Fibroblast of skin of right quadriceps (primary cell): Measurements from ENCODE around the gene NAALADL2.
"Not testable (repeated sequence)": the region's sequence is repeated elsewhere in the genome, so short reads cannot be mapped to it uniquely, and the experiment has no call there.

Source experiments
- DNase-seq: peaks from one replicate; pipeline ENCODE4 v3.0.0-alpha.2; 2013

Gene NAALADL2

DNA sequence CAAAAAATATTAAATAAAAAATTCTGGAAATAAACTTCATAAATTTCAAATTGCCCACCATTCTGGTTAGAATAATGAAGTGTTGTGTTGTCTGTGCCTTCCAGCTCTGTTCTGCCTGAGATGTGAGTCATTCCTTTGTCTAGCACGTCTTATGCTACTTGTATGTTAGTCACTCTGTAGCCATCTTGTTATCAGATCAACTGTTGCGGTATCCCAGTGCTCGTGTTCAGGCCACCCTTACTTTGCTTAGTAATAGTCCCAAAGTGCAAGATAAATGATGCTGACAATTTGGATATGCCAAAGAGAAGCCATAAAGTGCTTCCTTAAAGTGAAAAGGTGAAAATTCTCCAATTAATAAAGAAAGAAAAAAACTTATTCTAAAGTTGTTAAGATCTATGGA lies 527.5 kb downstream of the NAALADL2 start:
- DNase-seq, result peak; percentile 85

DNA sequence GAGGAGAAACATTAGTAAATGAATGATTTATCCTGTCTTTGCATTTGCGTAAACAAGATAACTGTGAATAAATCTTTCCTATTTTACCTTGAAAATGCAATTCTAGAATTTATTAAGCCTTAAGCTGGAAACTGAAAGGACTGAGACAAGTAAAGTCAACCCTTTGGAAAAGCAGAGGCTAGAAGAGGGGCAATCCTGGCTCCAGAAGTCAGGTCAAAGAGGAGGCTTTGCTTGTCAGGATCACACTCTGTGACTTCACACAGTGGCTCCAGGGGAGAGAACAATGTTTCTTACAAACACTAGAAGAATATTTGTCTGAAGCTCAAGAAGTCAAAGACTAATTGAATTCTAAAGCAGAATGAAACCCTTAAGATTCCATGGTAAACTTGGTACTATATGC lies 530.4 kb downstream of the NAALADL2 start:
- no peak for DNase-seq

DNA sequence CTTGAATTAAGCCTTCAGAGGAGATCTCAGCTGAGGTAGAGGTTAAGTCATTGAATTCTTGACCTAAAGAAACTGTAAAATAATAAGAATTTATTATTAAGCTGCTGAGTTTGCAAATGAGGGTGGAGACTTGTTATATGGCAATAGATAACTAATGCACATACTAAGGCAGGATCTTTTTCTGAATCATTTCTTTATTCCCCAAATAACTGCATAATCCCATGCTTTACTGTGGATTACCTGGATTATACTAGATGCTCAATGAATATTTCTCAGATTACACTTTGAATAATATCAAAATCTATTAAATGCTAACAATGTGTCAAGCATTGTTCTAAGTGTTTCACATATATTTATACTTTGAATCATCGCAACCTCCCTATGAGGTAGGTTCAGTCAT lies 532.5 kb downstream of the NAALADL2 start:
- DNase-seq, result no peak

DNA sequence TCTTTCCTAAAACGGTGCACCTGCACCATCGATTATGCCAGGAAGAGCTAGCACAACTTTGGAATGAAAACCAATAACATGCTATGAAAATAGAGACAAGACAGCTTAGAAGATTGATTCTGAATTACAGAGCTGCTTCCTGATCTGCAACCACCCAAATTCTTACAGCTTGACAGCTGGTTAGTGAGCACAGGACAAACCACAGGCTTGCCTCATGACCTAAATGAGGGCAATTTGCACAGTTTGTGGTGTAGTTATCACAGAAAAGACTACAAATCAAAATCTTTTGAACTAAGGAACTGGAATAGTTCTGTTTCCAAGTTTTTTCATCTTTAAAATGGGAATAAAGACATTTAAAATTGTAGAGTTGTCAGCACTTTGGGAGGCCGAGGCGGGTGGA lies 533.5 kb downstream of the NAALADL2 start:
- DNase-seq, result peak; percentile 65

DNA sequence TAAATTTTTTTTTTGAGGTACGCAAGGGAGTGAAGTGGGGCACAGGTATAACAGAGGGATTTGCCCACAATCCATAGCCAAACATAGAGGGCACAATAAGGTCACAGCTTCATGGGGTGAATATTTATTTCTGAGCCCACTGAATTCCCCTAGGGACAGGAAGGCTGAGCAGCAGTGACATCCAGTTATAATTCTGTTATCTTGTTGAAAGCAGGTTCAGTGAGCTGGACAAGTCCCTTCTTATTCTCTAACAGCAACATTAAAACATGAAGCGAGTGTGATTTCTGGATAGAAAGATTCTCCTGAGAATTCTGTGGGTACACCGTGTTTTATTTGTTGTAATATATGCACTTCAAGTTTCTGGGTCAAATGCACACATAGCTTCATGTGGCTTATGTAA lies 538.2 kb downstream of the NAALADL2 start:
- DNase-seq, result no peak

DNA sequence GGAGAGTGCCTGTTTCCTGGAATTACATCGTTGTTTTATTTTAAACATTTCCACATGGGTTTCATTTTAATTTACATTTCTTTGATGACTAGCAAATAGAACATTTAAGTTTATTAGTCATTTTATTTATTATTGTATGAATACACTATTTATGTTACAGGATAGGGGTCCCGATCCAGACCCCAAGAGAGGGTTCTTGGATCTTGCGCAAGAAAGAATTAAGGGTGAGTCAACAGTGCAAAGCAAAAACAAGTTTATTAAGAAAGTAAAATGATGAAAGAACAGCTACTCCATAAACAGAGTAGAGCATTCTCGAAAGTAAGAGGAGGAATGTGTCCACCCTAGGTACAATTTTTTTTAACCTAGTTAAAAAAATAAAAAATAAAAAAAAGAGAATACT lies 539.5 kb downstream of the NAALADL2 start:
- peak; percentile 81 for DNase-seq

DNA sequence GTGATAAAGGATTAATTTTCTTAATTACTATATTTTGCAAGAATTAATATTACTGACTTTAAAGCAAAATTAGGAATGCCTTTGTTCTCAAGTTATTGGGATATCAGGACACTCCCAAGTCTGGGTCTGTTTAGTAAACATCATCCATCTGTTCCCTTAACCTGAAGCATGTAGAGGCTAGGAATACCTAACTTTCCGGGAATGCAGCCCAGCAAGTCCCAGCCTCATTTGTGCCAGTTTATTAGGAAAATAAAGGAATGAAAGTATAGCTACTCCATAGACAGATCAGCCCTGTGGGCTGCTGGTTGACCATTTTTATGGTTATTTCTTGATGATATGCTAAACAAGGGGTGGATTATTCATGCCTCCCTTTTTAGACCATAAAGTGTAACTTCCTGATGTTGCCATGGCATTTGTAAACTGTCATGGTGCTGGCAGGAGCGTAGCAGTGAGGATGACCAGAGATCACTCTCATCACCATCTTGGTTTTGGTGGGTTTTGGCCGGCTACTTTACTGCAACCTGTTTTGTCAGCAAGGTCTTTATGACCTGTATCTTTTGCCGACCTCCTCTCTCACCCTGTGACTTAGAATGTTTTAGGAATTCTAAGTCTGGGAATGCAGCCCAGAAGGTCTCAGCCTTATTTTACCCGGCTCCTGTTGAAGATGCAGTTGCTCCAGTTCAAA lies 540.2 kb downstream of the NAALADL2 start:
- peak; percentile 14 for DNase-seq

DNA sequence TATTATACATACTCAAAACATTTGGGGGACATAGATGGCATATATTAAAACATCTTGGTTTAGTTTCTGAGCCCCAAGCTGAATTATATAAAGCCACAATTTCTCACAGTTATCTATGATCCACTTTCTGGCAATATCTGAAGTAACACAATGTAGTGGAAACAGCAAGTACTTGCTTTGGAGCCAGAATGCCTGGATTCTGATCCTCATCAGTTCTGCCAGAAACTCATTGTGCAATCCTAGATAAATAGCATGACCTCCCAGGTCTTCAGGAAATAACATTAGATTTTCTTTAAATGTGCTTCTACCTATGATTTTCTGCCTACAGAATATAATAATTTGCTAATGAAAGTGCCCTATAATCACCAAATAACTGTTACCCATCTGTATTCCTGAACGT lies 544.9 kb downstream of the NAALADL2 start:
- peak; percentile 43 for DNase-seq

DNA sequence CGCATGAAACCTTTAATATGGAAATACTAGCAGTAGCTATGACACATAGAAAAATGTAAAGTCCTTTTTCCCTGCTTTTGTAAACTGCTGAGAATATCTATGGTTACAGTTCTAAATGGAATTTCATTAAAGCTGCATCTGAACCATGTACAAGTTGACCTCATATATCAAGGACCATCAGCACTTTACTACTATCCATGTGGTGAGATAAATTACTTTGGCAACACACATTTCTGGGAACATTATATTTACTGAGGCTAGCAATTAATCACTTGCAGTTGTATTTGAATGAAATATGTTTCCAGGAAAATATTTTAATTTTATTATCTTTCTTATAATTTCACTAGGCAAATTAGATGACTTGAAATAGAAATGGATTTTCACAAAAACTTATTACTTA lies 545.5 kb downstream of the NAALADL2 start:
- peak; percentile 81 for DNase-seq

DNA sequence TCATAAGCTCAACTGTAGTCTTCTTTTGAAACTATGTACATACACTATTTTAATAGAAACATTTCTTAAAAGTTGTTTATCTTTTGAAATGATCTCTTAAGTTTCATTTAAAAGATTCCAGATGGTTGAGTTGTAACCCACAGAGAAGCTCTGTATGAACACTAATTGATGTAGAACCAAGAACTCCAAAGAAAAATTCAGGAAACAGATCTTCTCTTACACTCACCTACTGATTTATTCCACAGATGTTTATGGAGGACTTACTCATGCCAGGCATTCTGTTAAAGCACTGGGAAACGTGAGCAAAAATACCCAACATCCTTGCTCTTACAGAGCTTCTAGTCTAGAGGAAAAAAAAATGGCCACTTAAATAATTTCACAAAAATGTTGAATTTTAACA lies 551.1 kb downstream of the NAALADL2 start:
- peak; percentile 83 for DNase-seq

DNA sequence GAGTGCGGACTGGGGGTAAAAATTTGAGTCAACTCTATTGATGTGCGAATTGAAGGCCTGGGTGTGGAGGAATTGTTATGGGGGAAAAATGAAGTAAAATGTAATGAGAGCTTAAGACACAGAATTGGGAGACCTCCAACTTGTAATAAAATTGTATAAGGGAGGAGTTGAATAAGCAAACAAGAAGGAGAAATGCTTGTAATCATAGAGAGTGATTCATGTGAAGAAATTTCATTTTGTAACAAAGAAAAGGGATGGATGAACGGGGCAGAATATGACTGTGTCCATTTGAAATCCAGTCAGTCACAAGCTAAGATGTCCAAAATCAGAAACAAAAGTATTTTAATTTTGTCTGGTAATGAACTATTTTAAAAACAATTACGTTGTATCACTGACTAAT lies 552.3 kb downstream of the NAALADL2 start:
- DNase-seq, result peak; percentile 54

DNA sequence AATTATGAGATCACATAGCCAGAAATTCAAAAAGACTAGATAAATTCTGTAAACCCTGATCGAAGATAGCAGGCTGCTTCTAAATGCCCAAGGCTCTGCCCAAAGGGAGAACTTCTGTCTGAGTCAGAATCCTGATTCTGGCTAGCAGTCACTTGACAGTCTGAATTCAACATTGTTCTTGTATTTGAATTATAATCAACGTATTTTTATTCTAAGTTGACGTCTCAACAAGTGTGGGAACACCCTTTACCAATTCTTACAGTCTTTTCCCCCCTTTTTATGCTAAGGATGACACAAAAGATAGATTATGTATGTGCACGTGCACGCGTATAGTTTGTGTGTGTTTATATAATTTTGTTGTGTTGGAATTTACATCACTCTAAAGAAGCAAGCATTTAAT lies 552.8 kb downstream of the NAALADL2 start:
- DNase-seq, result no peak

DNA sequence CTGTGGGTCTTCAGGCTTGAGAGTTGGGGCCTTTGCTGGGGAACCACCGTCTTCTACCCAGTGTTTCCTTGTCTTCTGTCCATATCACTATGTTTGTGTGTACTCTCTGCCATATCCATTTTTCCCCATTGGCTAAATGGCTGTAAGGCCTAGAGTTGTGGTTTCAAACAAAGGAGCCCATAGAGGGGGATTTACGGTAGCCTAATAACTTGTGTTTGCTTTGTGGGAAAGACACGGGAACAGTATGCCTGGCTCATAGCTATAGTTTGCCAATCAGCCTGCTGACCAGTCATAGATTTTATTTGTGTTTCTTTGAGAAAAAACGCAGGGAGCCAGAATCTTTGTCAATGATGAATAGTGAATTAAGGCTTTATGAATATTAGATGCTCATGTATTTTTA lies 554.8 kb downstream of the NAALADL2 start:
- DNase-seq, result no peak

DNA sequence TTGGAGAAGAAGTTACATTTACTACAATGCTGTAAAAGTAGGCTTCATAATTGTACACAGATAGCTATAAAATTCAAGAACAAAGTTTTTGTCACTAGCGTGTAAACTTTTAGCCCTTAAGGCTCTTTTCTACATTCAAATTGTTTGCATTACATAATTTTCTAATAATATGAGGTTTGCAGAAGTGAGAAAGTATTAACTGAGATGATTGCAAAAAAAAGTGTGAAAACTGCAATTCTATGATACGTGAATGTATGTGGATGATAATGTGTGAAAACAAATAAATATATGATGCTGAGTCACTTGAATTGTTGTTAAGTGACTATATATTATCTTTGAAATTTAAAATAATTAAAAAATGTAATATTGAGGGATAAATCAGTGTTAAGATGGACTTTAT lies 557.5 kb downstream of the NAALADL2 start:
- DNase-seq, result no peak

DNA sequence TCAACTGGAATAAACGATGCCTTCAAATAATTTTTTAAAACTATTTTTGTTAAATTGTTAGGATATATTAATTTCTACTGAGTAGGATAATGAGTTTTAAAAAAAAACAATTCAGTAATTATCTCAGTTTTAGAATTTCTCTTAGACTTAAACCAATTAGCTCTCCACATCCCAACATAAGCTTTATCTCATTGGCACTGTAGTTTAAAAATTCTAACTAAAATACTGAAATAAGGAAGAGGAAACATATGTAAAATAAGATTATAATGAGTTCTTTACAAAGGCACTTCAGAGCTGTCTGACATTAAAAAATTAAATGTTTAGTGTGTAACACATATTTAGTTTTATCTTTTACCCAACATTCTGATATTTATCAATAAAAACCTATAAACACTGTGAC lies 558.3 kb downstream of the NAALADL2 start:
- DNase-seq, result no peak

DNA sequence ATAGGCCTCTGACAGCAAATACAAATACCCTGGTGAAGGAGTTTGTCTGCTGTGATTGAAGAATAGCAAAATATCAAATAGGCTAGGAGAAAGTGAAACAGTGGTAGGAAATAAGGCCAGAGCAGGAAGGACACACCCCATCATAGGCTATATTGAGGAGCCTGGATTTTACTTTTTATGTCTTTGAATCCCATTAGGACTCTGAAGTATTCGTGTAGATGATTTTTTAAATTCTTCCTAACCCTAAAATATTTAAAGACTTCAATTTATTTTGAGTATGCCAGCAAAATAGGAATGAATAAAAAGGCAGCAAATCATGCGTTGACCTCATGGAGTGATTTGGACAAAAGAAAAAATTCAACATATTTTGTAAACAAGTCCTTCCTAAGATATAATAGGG lies 562.8 kb downstream of the NAALADL2 start:
- peak; percentile 46 for DNase-seq

DNA sequence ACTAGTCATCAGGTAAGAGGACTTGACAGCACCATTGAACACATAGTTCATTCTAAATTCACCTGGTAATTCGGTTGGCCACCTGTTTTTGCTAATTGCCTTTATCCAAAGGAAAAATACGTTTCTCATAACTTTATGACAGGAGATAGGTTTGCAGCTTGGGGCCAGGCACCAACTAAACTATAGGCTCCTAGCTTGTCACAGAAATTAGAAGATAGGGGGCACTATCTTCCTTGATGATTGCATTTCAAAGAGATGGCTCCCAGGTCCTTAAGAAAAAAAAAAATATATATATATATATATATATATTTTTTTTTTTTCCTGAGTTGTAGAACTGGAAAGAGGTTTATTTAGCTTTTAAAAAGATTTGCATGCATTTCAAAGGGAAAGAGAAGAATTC lies 563.6 kb downstream of the NAALADL2 start:
- no peak for DNase-seq

DNA sequence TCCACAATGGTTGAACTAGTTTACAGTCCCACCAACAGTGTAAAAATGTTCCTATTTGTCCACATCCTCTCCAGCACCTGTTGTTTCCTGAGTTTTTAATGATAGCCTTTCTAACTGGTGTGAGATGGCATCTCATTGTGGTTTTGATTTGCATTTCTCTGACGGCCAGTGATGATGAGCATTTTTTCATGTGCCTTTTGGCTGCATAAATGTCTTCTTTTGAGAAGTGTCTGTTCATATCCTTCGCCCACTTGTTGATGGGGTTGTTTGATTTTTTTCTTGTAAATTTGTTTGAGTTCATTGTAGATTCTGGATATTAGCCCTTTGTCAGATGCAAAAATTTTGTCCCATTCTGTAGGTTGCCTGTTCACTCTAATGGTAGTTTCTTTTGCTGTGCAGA lies 564.7 kb downstream of the NAALADL2 start:
- DNase-seq, result not testable (repeated sequence)

DNA sequence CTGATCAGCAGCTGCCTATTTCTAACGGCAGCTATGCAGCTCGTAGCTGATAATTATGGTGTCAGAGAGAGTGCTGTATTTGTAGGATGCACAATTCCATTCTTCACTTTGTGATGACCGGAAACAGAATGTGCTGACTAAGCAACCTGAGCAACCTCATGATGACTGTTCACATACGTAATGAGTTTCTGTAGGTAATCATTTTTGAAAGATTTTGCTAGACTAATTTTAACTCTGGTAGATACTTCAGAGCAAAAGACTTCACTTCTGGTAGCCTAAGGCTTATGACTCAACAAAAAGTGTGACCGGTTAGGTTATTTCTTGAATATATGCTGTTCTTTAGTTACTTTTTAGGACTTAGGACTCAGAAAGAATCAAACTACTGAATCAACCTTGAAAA lies 567.7 kb downstream of the NAALADL2 start:
- DNase-seq, result no peak

DNA sequence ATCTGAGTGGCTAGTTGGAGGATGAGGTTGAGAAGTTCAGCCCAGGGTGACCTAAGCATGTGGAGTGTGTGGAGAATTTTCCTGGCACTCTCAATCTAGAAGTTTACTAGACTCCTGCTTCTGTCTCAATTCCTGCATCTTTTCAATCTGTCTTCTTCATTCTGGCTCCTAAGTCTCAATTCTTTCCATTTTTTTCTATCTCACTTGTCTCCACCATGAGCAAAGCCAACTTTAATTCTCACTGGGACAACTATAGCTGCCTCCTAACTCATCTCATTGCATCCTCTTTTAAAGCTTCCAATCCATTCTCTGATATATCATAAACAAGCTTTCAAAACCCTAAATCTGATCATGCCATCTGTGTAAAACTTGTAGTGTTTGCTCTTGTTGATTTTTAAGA lies 569.3 kb downstream of the NAALADL2 start:
- DNase-seq, result no peak

DNA sequence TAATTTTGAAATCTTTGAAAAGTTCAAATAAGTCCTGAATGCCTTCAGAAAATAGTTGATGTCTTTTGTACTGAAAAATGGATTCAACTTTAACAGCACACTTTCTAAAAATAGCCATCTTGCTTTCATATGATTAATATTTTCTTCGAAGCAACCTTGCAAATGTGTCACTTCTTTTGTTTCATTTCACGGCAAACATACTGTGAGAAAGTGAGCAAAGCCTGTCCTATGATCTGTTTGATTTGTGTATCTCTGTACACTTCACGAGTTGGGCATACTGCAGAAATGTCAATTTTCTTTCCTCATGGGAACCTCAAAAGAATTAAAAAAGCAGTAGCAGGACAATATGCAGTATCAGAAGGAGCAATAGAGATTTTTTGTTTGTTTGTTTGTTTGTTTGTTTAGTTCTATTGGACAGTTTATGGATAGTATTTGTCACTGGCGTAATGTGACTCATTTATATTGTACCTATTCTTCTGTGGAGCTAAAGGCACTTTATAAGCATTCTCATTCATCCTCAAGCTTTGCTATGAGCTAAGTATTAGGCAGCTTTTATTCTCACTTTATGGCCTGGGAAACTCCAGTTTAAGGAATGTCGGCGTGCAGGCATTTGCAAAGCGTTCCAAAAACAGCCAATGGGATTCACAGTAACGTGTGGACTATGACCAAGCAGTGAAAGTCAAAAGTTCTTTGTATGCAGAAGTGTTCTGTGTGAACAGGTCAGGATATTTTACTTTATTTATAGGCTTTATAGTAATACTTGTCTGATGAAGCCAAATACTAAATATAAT lies 572.0 kb downstream of the NAALADL2 start:
- peak; percentile 51 for DNase-seq

DNA sequence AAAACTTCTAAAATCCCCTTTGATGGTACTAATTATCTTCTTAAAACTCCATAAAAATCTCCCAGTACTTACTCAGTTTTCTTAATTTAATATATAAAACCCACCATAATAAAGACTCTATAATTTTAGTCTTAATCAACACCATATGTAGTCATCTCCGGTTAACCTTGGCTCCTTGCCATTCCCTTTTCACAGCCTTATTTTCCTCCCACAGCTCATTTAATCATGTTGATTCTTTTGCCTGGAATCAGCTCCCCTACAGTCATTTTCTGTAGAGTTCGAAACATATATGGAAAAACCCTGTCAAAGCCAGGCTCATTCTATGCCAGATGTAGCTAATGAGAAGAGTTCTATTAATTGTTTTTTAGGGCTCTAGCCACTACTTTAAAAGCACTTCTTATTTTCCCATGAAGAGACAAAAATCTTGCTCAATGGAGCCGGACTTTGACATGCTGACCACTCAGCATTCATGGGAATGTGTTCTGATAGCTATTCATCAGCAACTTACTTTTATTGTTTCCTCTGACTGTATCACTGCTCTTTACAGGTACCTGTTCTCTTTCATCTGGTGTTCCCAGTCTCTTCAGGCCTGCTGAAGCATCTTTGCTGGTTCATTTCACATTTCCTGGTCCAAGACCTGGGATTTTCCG lies 573.4 kb downstream of the NAALADL2 start:
- DNase-seq, result peak; percentile 92

DNA sequence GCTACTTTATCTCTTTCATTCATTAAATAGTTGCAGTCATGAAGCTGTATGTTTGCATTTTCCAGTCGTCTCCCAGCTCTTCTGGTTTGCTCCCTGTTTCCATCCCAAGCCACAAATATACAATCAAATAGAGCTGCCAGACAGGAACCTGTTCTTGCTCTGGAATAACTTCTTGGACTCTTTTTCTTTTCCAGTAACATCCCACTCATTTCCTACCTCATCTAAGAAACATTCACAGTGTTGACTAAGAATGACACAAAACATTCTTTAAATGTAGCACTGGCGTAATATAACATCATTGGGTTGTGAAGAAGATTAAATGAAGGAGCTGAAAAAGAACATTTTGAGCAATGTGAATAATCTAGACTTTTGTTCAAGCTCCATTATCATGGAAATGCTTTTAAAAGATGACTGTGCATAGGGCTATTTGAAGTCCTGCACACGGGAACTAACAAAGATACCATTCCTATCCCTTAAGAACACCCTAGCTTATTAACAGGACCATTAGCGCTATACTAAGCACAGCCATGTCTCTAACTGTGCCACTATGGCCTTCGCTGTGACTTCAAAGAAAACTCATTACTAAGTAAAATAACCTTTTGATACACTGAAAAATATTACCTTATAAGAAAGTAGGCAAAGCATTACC lies 574.0 kb downstream of the NAALADL2 start:
- DNase-seq, result peak; percentile 88

DNA sequence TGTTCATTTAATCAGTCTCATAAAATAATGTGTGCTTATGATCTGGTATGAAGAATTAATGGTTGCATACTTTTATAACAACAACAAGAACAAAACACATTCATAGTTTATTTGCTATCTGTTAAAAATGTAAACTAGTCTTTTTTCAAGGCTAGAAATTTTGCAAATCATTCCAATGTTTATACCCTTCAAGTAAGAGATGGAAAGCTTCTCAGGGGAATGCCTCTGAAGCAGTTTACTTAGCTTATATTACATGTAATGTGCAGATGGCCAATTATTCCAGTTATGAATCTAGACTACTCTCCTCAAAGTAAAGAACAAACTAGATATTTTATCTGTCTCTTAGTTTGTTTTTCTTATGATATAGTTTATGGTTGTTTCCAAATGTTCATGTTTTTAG lies 575.4 kb downstream of the NAALADL2 start:
- no peak for DNase-seq
